Peyer's patch (tissue), 4 donors: ENCODE data around the gene SNX21. TPM values are rescaled to one million over a fixed set of nuclear protein-coding genes. Genes with fewer than 3 reads are reported as not detected.

ENCODE experiments used
- DNase-seq, 3 donors: peaks; one replicate each; pipeline ENCODE4 v3.0.0-alpha.2; 2017 to 2019
- H3K27ac ChIP-seq, 4 donors: fragments of 200-600 bp; sonication (generic); one replicate each; pipeline ENCODE4 v1.5.1; 2016 to 2019
- H3K27me3 ChIP-seq, 2 donors: fragments of 200-600 bp; sonication (generic); one replicate each; pipeline ENCODE4 v1.5.1; 2019
- H3K36me3 ChIP-seq, 3 donors: fragments of 200-600 bp; sonication (generic); one replicate each; pipeline ENCODE4 v1.5.1; 2016 to 2019
- H3K4me1 ChIP-seq, 4 donors: fragments of 200-600 bp; sonication (generic); one replicate each; pipeline ENCODE4 v1.5.1; 2016 to 2019
- H3K4me3 ChIP-seq, 4 donors: fragments of 200-600 bp; sonication (generic); 1 replicate in 3 of 4; 2 replicates in 1 of 4; pipeline ENCODE4 v1.5.1; 2016 to 2019; ENCODE audit warnings: mild to moderate bottlenecking in 1 of 4
- H3K9me3 ChIP-seq, 4 donors: fragments of 200-600 bp; sonication (generic); one replicate each; pipeline ENCODE4 v1.5.1; 2016 to 2019; ENCODE audit warnings: mild to moderate bottlenecking in 1 of 4
- POLR2A ChIP-seq, 2 donors: fragments of 450-650 bp; IDR thresholded peaks; one replicate each; pipeline ENCODE4 v1.5.1; 2017; ENCODE audit warnings: antibody characterized with exemption in 2 of 2, mild to moderate bottlenecking in 2 of 2, moderate library complexity in 2 of 2
- total RNA-seq, 4 donors: library from RNA; depleted of rRNA; stranded (reverse); fragments of >200 nt; gene quantifications; one replicate each; pipeline ENCODE4 v1.1.0, GENCODE V29; 2016
- TF ChIP-seq, protein P1 (sequence below), 6 experiments: fragments of 450-650 bp in 4 of 6; fragments of 200-600 bp in 2 of 6; sonication (generic) in 1 of 6; IDR thresholded peaks; one replicate each; pipeline ENCODE4 v1.5.1; 2017 to 2019; ENCODE audit warnings: antibody characterized with exemption in 6 of 6, mild to moderate bottlenecking in 3 of 6, moderate library complexity in 1 of 6

SNX21 gene
- total RNA-seq, 4 donors from 2014 or later: 17.5 to 94.9 (median 42.7) TPM

- Histone ChIP-seq H3K9me3 (no peaks in the 10 kb centered on the region), H3K27ac (no peak overlapping the region), H3K4me3 (no peak overlapping the region), H3K27me3 (no peaks in the 10 kb centered on the region), H3K4me1 (peaks cover 0 to 7% (median 0%) of the 10 kb centered on the region in 4 donors), H3K36me3 (peaks cover 0 to 63% (median 0%) of the 10 kb centered on the region in 3 donors)
- no peak for DNase-seq
- TF ChIP-seq, protein P1, sequence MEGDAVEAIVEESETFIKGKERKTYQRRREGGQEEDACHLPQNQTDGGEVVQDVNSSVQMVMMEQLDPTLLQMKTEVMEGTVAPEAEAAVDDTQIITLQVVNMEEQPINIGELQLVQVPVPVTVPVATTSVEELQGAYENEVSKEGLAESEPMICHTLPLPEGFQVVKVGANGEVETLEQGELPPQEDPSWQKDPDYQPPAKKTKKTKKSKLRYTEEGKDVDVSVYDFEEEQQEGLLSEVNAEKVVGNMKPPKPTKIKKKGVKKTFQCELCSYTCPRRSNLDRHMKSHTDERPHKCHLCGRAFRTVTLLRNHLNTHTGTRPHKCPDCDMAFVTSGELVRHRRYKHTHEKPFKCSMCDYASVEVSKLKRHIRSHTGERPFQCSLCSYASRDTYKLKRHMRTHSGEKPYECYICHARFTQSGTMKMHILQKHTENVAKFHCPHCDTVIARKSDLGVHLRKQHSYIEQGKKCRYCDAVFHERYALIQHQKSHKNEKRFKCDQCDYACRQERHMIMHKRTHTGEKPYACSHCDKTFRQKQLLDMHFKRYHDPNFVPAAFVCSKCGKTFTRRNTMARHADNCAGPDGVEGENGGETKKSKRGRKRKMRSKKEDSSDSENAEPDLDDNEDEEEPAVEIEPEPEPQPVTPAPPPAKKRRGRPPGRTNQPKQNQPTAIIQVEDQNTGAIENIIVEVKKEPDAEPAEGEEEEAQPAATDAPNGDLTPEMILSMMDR (IDR thresholded peaks at IDR 0.05): no peak
- no peak for TF ChIP-seq POLR2A (IDR thresholded peaks at IDR 0.05)
These were observed 7.2 kb downstream of the SNX21 start for GRCh38 chr20:45840700-45841198.

GRCh38 chr20:45841407-45842129, 8.0 kb downstream of the SNX21 start:
- Histone ChIP-seq H3K27ac (peak overlapping the region in 3 of 4 donors; percentile 4 to 43 (median 7)), H3K36me3 (peaks cover 0 to 70% (median 0%) of the 10 kb centered on the region in 3 donors)

DNA sequence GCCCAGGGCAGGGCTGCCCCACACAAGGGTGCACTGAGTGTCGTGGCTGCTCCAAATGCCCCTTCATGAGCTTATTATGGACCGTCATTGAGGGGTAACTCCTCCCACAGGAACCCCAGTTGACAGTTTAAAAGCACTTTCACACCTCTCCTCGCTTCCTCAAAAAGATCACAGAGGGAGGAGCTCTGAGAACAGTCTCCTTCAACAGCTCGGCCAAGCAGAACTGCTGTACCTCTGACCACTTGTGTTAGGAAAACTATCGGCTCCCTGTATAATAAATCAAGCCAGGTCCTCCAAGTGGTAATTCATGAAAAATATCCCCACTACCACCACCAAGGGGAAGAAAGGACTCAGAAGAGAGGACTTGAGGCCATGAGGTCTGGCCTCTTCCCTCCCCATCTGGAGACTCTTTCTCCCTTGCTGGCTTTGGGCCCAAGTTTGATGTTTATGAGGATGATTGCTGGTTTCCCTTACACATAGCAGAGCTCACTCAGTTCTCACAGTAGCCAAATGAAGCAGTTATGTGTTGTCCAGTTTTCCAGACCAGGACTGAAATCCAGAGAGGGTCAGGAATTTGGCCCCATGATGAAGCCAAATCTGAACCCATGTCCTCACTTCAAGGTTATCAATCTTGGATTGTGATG, 8.7 kb downstream of the SNX21 start:
- DNase-seq: peak in 2 of 3 donors; percentile 39 to 50
- TF ChIP-seq, protein P1 (IDR thresholded peaks at IDR 0.05): no peak
- no peak for TF ChIP-seq POLR2A (IDR thresholded peaks at IDR 0.05)

More at GRCh38 chr20:45841407-45842129, 8.0 kb downstream of the SNX21 start:
- H3K4me3 ChIP-seq: no peak overlapping the region
- no peaks in the 10 kb centered on the region for H3K9me3 ChIP-seq
- H3K27me3 ChIP-seq: no peaks in the 10 kb centered on the region
- H3K4me1 ChIP-seq: peaks cover 0 to 5% (median 0%) of the 10 kb centered on the region in 4 donors
- TF ChIP-seq, protein P1 (IDR thresholded peaks at IDR 0.05): no peak
- TF ChIP-seq POLR2A (IDR thresholded peaks at IDR 0.05): no peak
- no peak for DNase-seq

DNA sequence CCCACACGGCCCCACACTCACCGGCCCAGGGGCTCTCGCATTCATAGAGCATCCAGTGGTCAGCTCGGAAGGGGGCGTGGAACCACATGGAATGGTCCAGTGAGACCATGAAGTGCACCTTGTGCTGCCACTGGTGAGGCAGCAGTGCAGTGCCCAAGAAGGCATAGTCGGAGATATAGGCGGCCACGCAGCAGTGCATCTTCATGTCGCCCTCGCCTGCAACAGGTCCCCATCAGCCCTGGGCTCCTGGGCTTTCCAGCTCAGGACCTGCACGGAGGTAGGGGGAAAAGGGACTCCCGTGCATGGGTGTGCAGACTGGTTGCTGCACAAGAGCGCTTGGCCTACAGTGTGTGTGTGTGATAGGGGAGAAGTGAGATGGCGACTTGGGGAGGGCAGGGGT, 9.9 kb downstream of the SNX21 start:
- Histone ChIP-seq H3K9me3 (no peaks in the 10 kb centered on the region), H3K4me1 (peaks cover 0 to 5% (median 0%) of the 10 kb centered on the region in 4 donors), H3K4me3 (no peak overlapping the region), H3K27me3 (no peaks in the 10 kb centered on the region), H3K27ac (no peak overlapping the region), H3K36me3 (peaks cover 0 to 83% (median 0%) of the 10 kb centered on the region in 3 donors)
- TF ChIP-seq POLR2A (IDR thresholded peaks at IDR 0.05): no peak
- TF ChIP-seq, protein P1 (IDR thresholded peaks at IDR 0.05): no peak
- no peak for DNase-seq

More for the DNA sequence above, 8.7 kb downstream of the SNX21 start:
- Histone ChIP-seq H3K9me3 (no peaks in the 10 kb centered on the region), H3K27me3 (no peaks in the 10 kb centered on the region), H3K36me3 (peaks cover 0 to 74% (median 0%) of the 10 kb centered on the region in 3 donors), H3K4me1 (peaks cover 0 to 5% (median 0%) of the 10 kb centered on the region in 4 donors), H3K27ac (peak overlapping the region; percentile 4 to 43 (median 8)), H3K4me3 (no peak overlapping the region)

- TF ChIP-seq POLR2A (IDR thresholded peaks at IDR 0.05): no peak
- TF ChIP-seq, protein P1 (IDR thresholded peaks at IDR 0.05): no peak
- Histone ChIP-seq H3K27ac (no peak overlapping the region), H3K4me1 (peaks cover 0 to 5% (median 0%) of the 10 kb centered on the region in 4 donors), H3K4me3 (no peak overlapping the region), H3K36me3 (peaks cover 0 to 85% (median 0%) of the 10 kb centered on the region in 3 donors), H3K27me3 (no peaks in the 10 kb centered on the region), H3K9me3 (no peaks in the 10 kb centered on the region)
- no peak for DNase-seq
These were observed 11.9 kb downstream of the SNX21 start for GRCh38 chr20:45845452-45845851.
